H9 (cell line): ENCODE measurements around the gene E2F1. TPM values are rescaled to one million over a fixed set of nuclear protein-coding genes. Genes with fewer than 3 reads are reported as not detected.

Experiments used
- DNase-seq: peaks from one replicate; pipeline ENCODE4 v3.0.0-alpha.2; 2017
- H2AFZ ChIP-seq: one replicate; pipeline ENCODE4 v1.6.1; 2013; ENCODE audit warnings: mild to moderate bottlenecking, low read length, control low read depth, moderate library complexity
- H2AK5ac ChIP-seq: 2 replicates; pipeline ENCODE4 v1.6.1; 2013; ENCODE audit warnings: low read length, control low read depth, mixed read lengths; ENCODE audit not compliant: insufficient read length
- H2BK120ac ChIP-seq: one replicate; pipeline ENCODE4 v1.6.1; 2013; ENCODE audit warnings: low read depth, mild to moderate bottlenecking, low read length, control low read depth, inconsistent platforms; ENCODE audit not compliant: poor library complexity, severe bottlenecking
- H2BK12ac ChIP-seq: 2 replicates; pipeline ENCODE4 v1.6.1; 2013; ENCODE audit warnings: low read length, control low read depth, mixed read lengths, low read depth; ENCODE audit not compliant: insufficient read length
- H2BK15ac ChIP-seq: 2 replicates; pipeline ENCODE4 v1.6.1; 2013; ENCODE audit warnings: low read depth, low read length, control low read depth
- H2BK20ac ChIP-seq: one replicate; pipeline ENCODE4 v1.6.1; 2013; ENCODE audit warnings: low read depth, mild to moderate bottlenecking, low read length, control low read depth, inconsistent platforms; ENCODE audit not compliant: poor library complexity, severe bottlenecking
- H2BK5ac ChIP-seq: 2 replicates; pipeline ENCODE4 v1.6.1; 2013; ENCODE audit warnings: low read length, control low read depth, mixed read lengths; ENCODE audit not compliant: insufficient read length
- H3K14ac ChIP-seq: 2 replicates; pipeline ENCODE4 v1.6.1; 2013; ENCODE audit warnings: low read length, control low read depth; ENCODE audit not compliant: insufficient read depth
- H3K18ac ChIP-seq: 2 replicates; pipeline ENCODE4 v1.6.1; 2013; ENCODE audit warnings: low read depth, mild to moderate bottlenecking, mixed read lengths, low read length, control low read depth; ENCODE audit not compliant: insufficient read length
- H3K23ac ChIP-seq: 2 replicates; pipeline ENCODE4 v1.6.1; 2013; ENCODE audit warnings: low read length, control low read depth, mixed read lengths, low read depth; ENCODE audit not compliant: insufficient read length
- H3K23me2 ChIP-seq: 2 replicates; pipeline ENCODE4 v1.6.1; 2013; ENCODE audit warnings: low read depth, mild to moderate bottlenecking, mixed read lengths, low read length, control low read depth; ENCODE audit not compliant: insufficient read length, poor library complexity, severe bottlenecking
- H3K27ac ChIP-seq: 2 replicates; pipeline ENCODE4 v1.5.1; 2013; ENCODE audit warnings: low read length, control low read depth, mixed read lengths, low read depth; ENCODE audit not compliant: insufficient read length
- H3K27me3 ChIP-seq: 2 replicates; pipeline ENCODE4 v1.6.1; 2013; ENCODE audit warnings: low read length, control low read depth, inconsistent platforms; ENCODE audit not compliant: insufficient read depth
- H3K4ac ChIP-seq: 2 replicates; pipeline ENCODE4 v1.6.1; 2013; ENCODE audit warnings: low read depth, mild to moderate bottlenecking, control low read depth, inconsistent platforms, low read length, moderate library complexity
- H3K4me1 ChIP-seq: 2 replicates; pipeline ENCODE4 v1.6.1; 2013; ENCODE audit warnings: low read length, control low read depth, inconsistent platforms; ENCODE audit not compliant: insufficient read depth
- H3K4me2 ChIP-seq: 2 replicates; pipeline ENCODE4 v1.6.1; 2013; ENCODE audit warnings: low read length, control low read depth, mixed read lengths; ENCODE audit not compliant: insufficient read length, insufficient read depth
- H3K56ac ChIP-seq: 2 replicates; pipeline ENCODE4 v1.6.1; 2013; ENCODE audit warnings: low read depth, mild to moderate bottlenecking, mixed read lengths, low read length, control low read depth; ENCODE audit not compliant: insufficient read length
- H3K79me1 ChIP-seq: 2 replicates; pipeline ENCODE4 v1.6.1; 2013; ENCODE audit warnings: low read depth, mild to moderate bottlenecking, moderate library complexity, low read length, control low read depth, inconsistent platforms; ENCODE audit not compliant: insufficient read depth, poor library complexity, severe bottlenecking
- H3K79me2 ChIP-seq: 2 replicates; pipeline ENCODE4 v1.6.1; 2013; ENCODE audit warnings: low read length, control low read depth, inconsistent platforms; ENCODE audit not compliant: insufficient read depth
- H3K9ac ChIP-seq: 2 replicates; pipeline ENCODE4 v1.6.1; 2013; ENCODE audit warnings: low read length, control low read depth, mixed read lengths; ENCODE audit not compliant: insufficient read length; ENCODE audit errors: extremely low read depth
- H3K9me3 ChIP-seq: one replicate; pipeline ENCODE4 v1.6.1; 2013; ENCODE audit warnings: low read depth, low read length, inconsistent platforms; ENCODE audit not compliant: control insufficient read depth
- H3T11ph ChIP-seq: one replicate; pipeline ENCODE4 v1.6.1; 2013; ENCODE audit warnings: mild to moderate bottlenecking, low read length, control low read depth, inconsistent platforms
- H4K20me1 ChIP-seq: one replicate; pipeline ENCODE4 v1.6.1; 2013; ENCODE audit not compliant: control insufficient read depth, insufficient read length, insufficient read depth
- H4K5ac ChIP-seq: 2 replicates; pipeline ENCODE4 v1.6.1; 2013; ENCODE audit warnings: low read depth, mild to moderate bottlenecking, mixed read lengths, low read length, control low read depth; ENCODE audit not compliant: insufficient read length
- H4K8ac ChIP-seq: replicated peaks from 2 replicates; pipeline ENCODE4 v1.6.1; 2013; ENCODE audit warnings: low read length, control low read depth, mixed read lengths, low read depth; ENCODE audit not compliant: insufficient read length
- H4K91ac ChIP-seq: 2 replicates; pipeline ENCODE4 v1.6.1; 2013; ENCODE audit warnings: low read depth, mild to moderate bottlenecking, moderate library complexity, mixed read lengths, low read length, control low read depth; ENCODE audit not compliant: insufficient read length
- H3K27ac Mint-ChIP-seq, 3 experiments: 2 replicates in 2 of 3; 3 replicates in 1 of 3; pipeline ENCODE4 v1.8.0; 2020 to 2021; ENCODE audit warnings: mixed read lengths in 3 of 3, mild to moderate bottlenecking in 1 of 3, moderate library complexity in 1 of 3
- H3K27me3 Mint-ChIP-seq: 2 replicates; pipeline ENCODE4 v1.8.0; 2021; ENCODE audit warnings: low read depth, mild to moderate bottlenecking, moderate library complexity, mixed read lengths
- H3K36me3 Mint-ChIP-seq, 3 experiments: 2 replicates in 2 of 3; 3 replicates in 1 of 3; pipeline ENCODE4 v1.8.0; 2020 to 2021; ENCODE audit warnings: low read depth in 3 of 3, mixed read lengths in 3 of 3; ENCODE audit not compliant: insufficient read depth in 1 of 3
- H3K4me1 Mint-ChIP-seq, 2 experiments: 2 replicates each; pipeline ENCODE4 v1.8.0; 2020; ENCODE audit warnings: mixed read lengths in 2 of 2
- H3K4me3 Mint-ChIP-seq, 2 experiments: 2 replicates in 1 of 2; 3 replicates in 1 of 2; pipeline ENCODE4 v1.8.0; 2020 to 2021; ENCODE audit warnings: mild to moderate bottlenecking in 2 of 2, mixed read lengths in 2 of 2, moderate library complexity in 1 of 2
- H3K9me3 Mint-ChIP-seq, 2 experiments: 2 replicates in 1 of 2; 3 replicates in 1 of 2; pipeline ENCODE4 v1.8.0; 2020; ENCODE audit warnings: mild to moderate bottlenecking in 2 of 2, mixed read lengths in 2 of 2, moderate library complexity in 1 of 2
- WGBS: extraction: QIAGEN DNeasy Blood & Tissue Kit; methylation state at CpG from one replicate; pipeline ENCODE4 v1.1.7; 2013; ENCODE audit warnings: missing lambda C conversion rate, low lambda C conversion rate, mixed read lengths; ENCODE audit not compliant: insufficient read length; ENCODE audit errors: extremely low coverage; 5-methylcytosine and 5-hydroxymethylcytosine counted together
- total RNA-seq: library from RNA; stranded (reverse); gene quantifications from 2 replicates; pipeline ENCODE4 v1.2.1, GENCODE V29; 2021
- TF ChIP-seq, protein P1 (sequence below): fragments of 200-600 bp; sonication (generic); conservative IDR thresholded peaks from 3 replicates; pipeline ENCODE4 v1.8.0; 2021; ENCODE audit warnings: antibody characterized with exemption, mild to moderate bottlenecking

E2F1 gene
- total RNA-seq, 1 experiment from 2014 or later, result 58.7 TPM

GRCh38 chr20:33727806-33728205 is 41.6 kb upstream of the E2F1 start:
- no peak for DNase-seq
- Histone ChIP-seq H3K18ac (no peak overlapping the region), H2BK5ac (no peak overlapping the region), H4K91ac (no peak overlapping the region), H4K8ac (no peak overlapping the region), H3K27ac (no peak overlapping the region), H2BK15ac (no peak overlapping the region), H2BK12ac (no peak overlapping the region), H3K79me2 (no peaks in the 10 kb centered on the region), H3K56ac (no peak overlapping the region), H3K4ac (no peak overlapping the region), H3K9me3 (no peaks in the 10 kb centered on the region), H3K4me2 (no peak overlapping the region), H3K14ac (no peak overlapping the region), H2AK5ac (no peak overlapping the region), H3T11ph (no peak overlapping the region), H3K23ac (no peak overlapping the region), H3K4me1 (no peaks in the 10 kb centered on the region), H2BK120ac (no peak overlapping the region), H3K23me2 (peaks cover 6% of the 10 kb centered on the region), H2BK20ac (no peak overlapping the region), H4K5ac (no peak overlapping the region), H3K9ac (no peak overlapping the region), H3K79me1 (no peaks in the 10 kb centered on the region), H3K27me3 (no peaks in the 10 kb centered on the region), H2AFZ (no peak overlapping the region), H4K20me1 (no peaks in the 10 kb centered on the region)
- no peak overlapping the region for H3K4me3 Mint-ChIP-seq
- peak overlapping the region in 1 of 3 experiments; percentile 62; a peak in 1 of 7 replicates for H3K27ac Mint-ChIP-seq
- H3K36me3 Mint-ChIP-seq, result no peaks in the 10 kb centered on the region
- TF ChIP-seq, protein P1, sequence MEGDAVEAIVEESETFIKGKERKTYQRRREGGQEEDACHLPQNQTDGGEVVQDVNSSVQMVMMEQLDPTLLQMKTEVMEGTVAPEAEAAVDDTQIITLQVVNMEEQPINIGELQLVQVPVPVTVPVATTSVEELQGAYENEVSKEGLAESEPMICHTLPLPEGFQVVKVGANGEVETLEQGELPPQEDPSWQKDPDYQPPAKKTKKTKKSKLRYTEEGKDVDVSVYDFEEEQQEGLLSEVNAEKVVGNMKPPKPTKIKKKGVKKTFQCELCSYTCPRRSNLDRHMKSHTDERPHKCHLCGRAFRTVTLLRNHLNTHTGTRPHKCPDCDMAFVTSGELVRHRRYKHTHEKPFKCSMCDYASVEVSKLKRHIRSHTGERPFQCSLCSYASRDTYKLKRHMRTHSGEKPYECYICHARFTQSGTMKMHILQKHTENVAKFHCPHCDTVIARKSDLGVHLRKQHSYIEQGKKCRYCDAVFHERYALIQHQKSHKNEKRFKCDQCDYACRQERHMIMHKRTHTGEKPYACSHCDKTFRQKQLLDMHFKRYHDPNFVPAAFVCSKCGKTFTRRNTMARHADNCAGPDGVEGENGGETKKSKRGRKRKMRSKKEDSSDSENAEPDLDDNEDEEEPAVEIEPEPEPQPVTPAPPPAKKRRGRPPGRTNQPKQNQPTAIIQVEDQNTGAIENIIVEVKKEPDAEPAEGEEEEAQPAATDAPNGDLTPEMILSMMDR, result no peak
- H3K9me3 Mint-ChIP-seq, result no peaks in the 10 kb centered on the region
- no CpG with 5 or more reads among the region's 3 CpGs for WGBS
- H3K4me1 Mint-ChIP-seq, result peaks cover 5 to 7% of the 10 kb centered on the region in 2 experiments
- H3K27me3 Mint-ChIP-seq, result peaks cover 6% of the 10 kb centered on the region
